Endothelial cell of umbilical vein (primary cell): ENCODE data around the gene RNLS. TPM values are rescaled to one million over a fixed set of nuclear protein-coding genes. Genes with fewer than 3 reads are reported as not detected.

Experiments used
- BruUV-seq: library from RNA; stranded (reverse); fragments of 400-500 nt; replicated peaks from 2 replicates; lab custom pipeline; 2021; lab: Mats Ljungman, UMichigan
- CTCF ChIA-PET: fragments of 300-600, 350-600 bp; sonication (Branson Sonifier 250); formaldehyde crosslinking; loops from one replicate; lab custom pipeline; 2021; ENCODE audit warnings: antibody characterized with exemption, inconsistent platforms; lab: Charles Lee
- POLR2A ChIA-PET: fragments of 300-600, 350-600 bp; sonication (Branson Sonifier 250); formaldehyde crosslinking; loops from one replicate; lab custom pipeline; 2021; ENCODE audit warnings: antibody characterized with exemption, inconsistent platforms; lab: Charles Lee
- DNase-seq: peaks from one replicate; pipeline ENCODE4 v3.0.0-alpha.2; 2011; ENCODE audit warnings: low read depth, low spot score
- FAIRE-seq: peaks from 2 replicates; lab custom pipeline; 2011; peaks lifted over from hg19 to GRCh38; lab: Jason Lieb, UNC
- H2AFZ ChIP-seq: 2 replicates; pipeline ENCODE4 v1.6.0; 2012; ENCODE audit warnings: low read depth, low read length, control low read depth, inconsistent platforms
- H3K27ac ChIP-seq: 2 replicates; pipeline ENCODE4 v1.5.1; 2011; ENCODE audit warnings: low read depth, mild to moderate bottlenecking, control low read depth, low read length, moderate library complexity; ENCODE audit not compliant: insufficient read depth
- H3K27me3 ChIP-seq, 2 experiments: 2 replicates each; pipeline versions ENCODE4 v1.6.0 to v1.6.1; 2011; ENCODE audit warnings: low read length in 2 of 2, mixed read lengths in 1 of 2; ENCODE audit not compliant: control insufficient read depth in 2 of 2, insufficient read depth in 2 of 2
- H3K36me3 ChIP-seq, 2 experiments: 2 replicates in 1 of 2; 3 replicates in 1 of 2; pipeline ENCODE4 v1.5.1; 2011; ENCODE audit warnings: low read length in 2 of 2, mild to moderate bottlenecking in 1 of 2, moderate library complexity in 1 of 2; ENCODE audit not compliant: control insufficient read depth in 2 of 2, insufficient read depth in 2 of 2; ENCODE audit errors: extremely low read depth in 1 of 2
- H3K4me1 ChIP-seq: 3 replicates; pipeline ENCODE4 v1.5.1; 2011; ENCODE audit warnings: mild to moderate bottlenecking, low read length; ENCODE audit not compliant: control insufficient read depth, insufficient read depth; ENCODE audit errors: extremely low read depth
- H3K4me2 ChIP-seq: 2 replicates; pipeline ENCODE4 v1.6.1; 2011; ENCODE audit warnings: low read length, control low read depth, mixed read lengths; ENCODE audit not compliant: insufficient read depth
- H3K4me3 ChIP-seq, 3 experiments: fragments of 200-600 bp in 1 of 3; sonication (generic), shearing (Covaris generic) in 1 of 3; replicated peaks in 1 of 3; 2 replicates each; pipeline ENCODE4 v1.5.1; 2011 to 2016; ENCODE audit warnings: control low read depth in 3 of 3, low read length in 3 of 3, mild to moderate bottlenecking in 2 of 3, inconsistent platforms in 1 of 3, low read depth in 1 of 3, moderate library complexity in 1 of 3; ENCODE audit not compliant: insufficient read depth in 1 of 3
- H3K79me2 ChIP-seq: 2 replicates; pipeline ENCODE4 v1.6.0; 2012; ENCODE audit warnings: low read length, inconsistent platforms; ENCODE audit not compliant: control insufficient read depth, insufficient read depth
- H3K9ac ChIP-seq: replicated peaks from 2 replicates; pipeline ENCODE3; 2011; ENCODE audit warnings: low read length, control low read depth; ENCODE audit not compliant: insufficient read depth; ENCODE audit errors: extremely low read depth
- H3K9me1 ChIP-seq: replicated peaks from 3 replicates; pipeline ENCODE4 v1.6.0; 2011; ENCODE audit warnings: mild to moderate bottlenecking, low read length; ENCODE audit not compliant: control insufficient read depth, insufficient read depth; ENCODE audit errors: extremely low read depth
- H3K9me3 ChIP-seq: replicated peaks from 2 replicates; pipeline ENCODE4 v1.5.1; 2012; ENCODE audit warnings: low read length, inconsistent platforms; ENCODE audit not compliant: control insufficient read depth, insufficient read depth
- H4K20me1 ChIP-seq: replicated peaks from 2 replicates; pipeline ENCODE3; 2011; ENCODE audit warnings: mild to moderate bottlenecking, low read length; ENCODE audit not compliant: control insufficient read depth, insufficient read depth; ENCODE audit errors: extremely low read depth
- EZH2 ChIP-seq: IDR thresholded peaks from 2 replicates; pipeline ENCODE4 v1.6.1; 2012; ENCODE audit warnings: borderline replicate concordance, low read depth, mild to moderate bottlenecking, moderate library complexity, low read length, inconsistent platforms; ENCODE audit not compliant: severe bottlenecking
- FOS ChIP-seq: IDR thresholded peaks from 2 replicates; pipeline ENCODE4 v1.6.1; 2011; ENCODE audit warnings: mild to moderate bottlenecking, low read length, moderate library complexity, borderline replicate concordance; ENCODE audit not compliant: insufficient read depth
- GATA2 ChIP-seq: IDR thresholded peaks from 2 replicates; pipeline ENCODE4 v1.7.0; 2011; ENCODE audit warnings: low read depth, mild to moderate bottlenecking, moderate library complexity, mixed read lengths, low read length; ENCODE audit not compliant: insufficient read length, insufficient read depth
- JUN ChIP-seq: IDR thresholded peaks from 2 replicates; pipeline ENCODE4 v1.6.1; 2011; ENCODE audit warnings: borderline replicate concordance, low read depth; ENCODE audit not compliant: insufficient read length, insufficient read depth
- MAX ChIP-seq: IDR thresholded peaks from 2 replicates; pipeline ENCODE4 v1.6.1; 2011; ENCODE audit not compliant: insufficient read depth, insufficient read length
- MYC ChIP-seq: IDR thresholded peaks from one replicate; pipeline ENCODE4 v1.6.1; 2011; ENCODE audit warnings: mild to moderate bottlenecking, low read depth, low read length
- POLR2A ChIP-seq: IDR thresholded peaks from 2 replicates; pipeline ENCODE4 v1.6.1; 2012; ENCODE audit warnings: low read depth, mild to moderate bottlenecking, control low read depth, low read length
- POLR2AphosphoS5 ChIP-seq: IDR thresholded peaks from 2 replicates; pipeline ENCODE4 v1.6.1; 2012; ENCODE audit warnings: low read depth, mild to moderate bottlenecking, control low read depth, low read length, moderate library complexity; ENCODE audit not compliant: insufficient read depth
- dilution Hi-C: fragments of 300-500 bp; cut with MboI; formaldehyde crosslinking; loops from one replicate; pipeline ENCODE4 v1.15.0; 2019; ENCODE audit warnings: low sequenced_read_pairs; ENCODE audit not compliant: extremely low pct_ligation_motif_present
- intact Hi-C: fragments of 100-400 bp; cut with micrococcal nuclease; formaldehyde crosslinking; loops from one replicate; pipeline ENCODE4 v1.10.0; 2022
- polyA plus RNA-seq, 4 experiments: library from polyadenylated mRNA; depleted of rRNA in 3 of 4; stranded (reverse) in 3 of 4; unstranded in 1 of 4; fragments of >200 nt; gene quantifications; 2 replicates each; pipeline versions ENCODE4 v1.2.1 to v1.2.3, GENCODE V29; 2011 to 2012; ENCODE audit warnings: missing spikeins in 1 of 4
- total RNA-seq: library from RNA; stranded (reverse); gene quantifications from 2 replicates; pipeline ENCODE4 v1.2.3, GENCODE V29; 2021
- TF ChIP-seq, protein P1 (sequence below), 2 donors: IDR thresholded peaks; 1 replicate in 1 of 2; 2 replicates in 1 of 2; pipeline ENCODE4 v1.5.1; 2011; ENCODE audit warnings: low read length in 2 of 2, mild to moderate bottlenecking in 2 of 2, moderate library complexity in 2 of 2, control low read depth in 1 of 2, inconsistent platforms in 1 of 2, low read depth in 1 of 2; ENCODE audit not compliant: insufficient read depth in 1 of 2; ENCODE audit errors: extremely low read depth in 1 of 2

The RNLS gene
- total and polyA plus RNA-seq, 2 donors (not counting 3 experiments of a cell fraction or from before 2014, with no cell fraction given): 2.5 to 4.6 TPM

- Histone ChIP-seq H3K9me1 (no peaks in the 10 kb centered on the region), H3K9me3 (no peaks in the 10 kb centered on the region), H3K36me3 (no peaks in the 10 kb centered on the region), H3K4me3 (no peak overlapping the region), H3K27me3 (no peaks in the 10 kb centered on the region), H4K20me1 (no peaks in the 10 kb centered on the region), H3K9ac (no peak overlapping the region), H3K79me2 (no peaks in the 10 kb centered on the region), H2AFZ (no peak overlapping the region), H3K4me1 (no peaks in the 10 kb centered on the region), H3K27ac (no peak overlapping the region), H3K4me2 (no peak overlapping the region)
- ChIA-PET CTCF (interaction anchor here (0.6 to 4.5 kb wide), 12 partner anchors 9 to 551 kb away, joined by 3 to 35 read pairs (median 4); no protein-coding TSS in a partner anchor), POLR2A (no interaction called here)
- intact Hi-C loops: loop anchor here (1.0 to 2.0 kb wide), 2 partner anchors 29 to 151 kb away; no protein-coding TSS in a partner anchor
- FAIRE-seq (no peak), DNase-seq (peak; percentile 16)
- no TSS peak for BruUV-seq
- no peak for TF ChIP-seq MYC
- TF ChIP-seq, protein P1, sequence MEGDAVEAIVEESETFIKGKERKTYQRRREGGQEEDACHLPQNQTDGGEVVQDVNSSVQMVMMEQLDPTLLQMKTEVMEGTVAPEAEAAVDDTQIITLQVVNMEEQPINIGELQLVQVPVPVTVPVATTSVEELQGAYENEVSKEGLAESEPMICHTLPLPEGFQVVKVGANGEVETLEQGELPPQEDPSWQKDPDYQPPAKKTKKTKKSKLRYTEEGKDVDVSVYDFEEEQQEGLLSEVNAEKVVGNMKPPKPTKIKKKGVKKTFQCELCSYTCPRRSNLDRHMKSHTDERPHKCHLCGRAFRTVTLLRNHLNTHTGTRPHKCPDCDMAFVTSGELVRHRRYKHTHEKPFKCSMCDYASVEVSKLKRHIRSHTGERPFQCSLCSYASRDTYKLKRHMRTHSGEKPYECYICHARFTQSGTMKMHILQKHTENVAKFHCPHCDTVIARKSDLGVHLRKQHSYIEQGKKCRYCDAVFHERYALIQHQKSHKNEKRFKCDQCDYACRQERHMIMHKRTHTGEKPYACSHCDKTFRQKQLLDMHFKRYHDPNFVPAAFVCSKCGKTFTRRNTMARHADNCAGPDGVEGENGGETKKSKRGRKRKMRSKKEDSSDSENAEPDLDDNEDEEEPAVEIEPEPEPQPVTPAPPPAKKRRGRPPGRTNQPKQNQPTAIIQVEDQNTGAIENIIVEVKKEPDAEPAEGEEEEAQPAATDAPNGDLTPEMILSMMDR (IDR thresholded peaks at IDR 0.05; ENCODE audit: extremely low read depth in 1 of 2, insufficient read depth in 1 of 2, low read depth in 1 of 2, low read length in 2 of 2): peak in 1 of 2 donors; percentile 17
- dilution Hi-C loops: no loop called here
Observed at GRCh38 chr10:88401671-88402347, 181.3 kb downstream of the RNLS start.

DNA sequence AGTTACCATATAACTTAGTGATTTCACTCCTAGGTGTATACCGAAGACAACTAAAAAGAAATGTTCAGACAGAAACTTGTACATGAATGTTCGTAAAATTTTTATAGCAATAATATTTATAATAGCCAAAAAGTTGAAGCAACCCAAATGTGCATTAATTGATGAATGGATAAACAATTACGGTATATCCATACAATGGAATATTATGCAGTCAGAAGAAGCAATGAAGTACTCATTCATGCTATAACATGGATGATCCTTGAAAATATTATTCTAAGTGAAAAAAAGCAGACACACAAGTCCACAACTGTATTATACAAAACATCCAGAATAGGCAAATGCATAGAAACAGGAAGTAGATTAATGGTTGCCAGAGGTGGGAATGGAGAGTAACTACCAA, 183.9 kb downstream of the RNLS start:
- no peaks in the 10 kb centered on the region for H3K9me3 ChIP-seq
- H3K4me3 ChIP-seq: no peak overlapping the region
- no peak overlapping the region for H2AFZ ChIP-seq
- no peak for DNase-seq
- intact Hi-C loops (no loop called here), dilution Hi-C loops (no loop called here)
- no peaks in the 10 kb centered on the region for H3K27me3 ChIP-seq
- ChIA-PET CTCF (interaction anchor here (0.9 kb wide), 1 partner anchor 11 kb away, joined by 4 read pairs; no protein-coding TSS in a partner anchor), POLR2A (no interaction called here)
- H4K20me1 ChIP-seq: no peaks in the 10 kb centered on the region
- H3K4me1 ChIP-seq: no peaks in the 10 kb centered on the region
- H3K79me2 ChIP-seq: no peaks in the 10 kb centered on the region
- H3K36me3 ChIP-seq: no peaks in the 10 kb centered on the region
- no TSS peak for BruUV-seq
- no peak overlapping the region for H3K4me2 ChIP-seq
- no peaks in the 10 kb centered on the region for H3K9me1 ChIP-seq
- TF ChIP-seq JUN: no peak
- TF ChIP-seq MAX: no peak
- no peak for TF ChIP-seq POLR2A
- no peak for TF ChIP-seq EZH2
- TF ChIP-seq, protein P1 (IDR thresholded peaks at IDR 0.05; ENCODE audit: extremely low read depth in 1 of 2, insufficient read depth in 1 of 2, low read depth in 1 of 2, low read length in 2 of 2): no peak
- no peak for TF ChIP-seq GATA2
- no peak for TF ChIP-seq POLR2AphosphoS5
- no peak for TF ChIP-seq FOS
- no peak overlapping the region for H3K27ac ChIP-seq
- FAIRE-seq: no peak
- no peak overlapping the region for H3K9ac ChIP-seq
